ENCODE results near the gene KRTAP6-1.

KRTAP6-1 gene

DNA sequence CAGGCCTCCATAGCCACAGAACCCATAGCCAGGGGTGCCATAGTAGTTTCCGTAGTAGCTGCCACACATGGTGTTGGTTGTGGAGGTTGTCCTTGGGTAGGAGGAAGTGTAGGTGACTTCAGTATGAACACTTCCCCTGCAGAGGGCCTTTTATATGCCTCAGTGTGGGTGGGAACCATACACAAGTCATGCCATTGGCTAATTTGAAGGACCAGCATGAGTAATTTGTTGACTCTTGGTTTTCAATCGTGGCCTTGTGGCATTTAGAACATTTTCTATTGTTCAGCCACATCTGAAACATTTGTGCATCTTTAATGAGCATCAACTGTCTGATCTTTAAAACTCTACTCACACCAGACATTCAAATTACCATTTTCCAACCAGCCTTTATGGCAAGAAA, at the start of gene KRTAP6-1:
Gene KRTAP6-1 (minus strand): TSS at position 95 of the 400 bp plus-strand sequence. CDS start 26 bp downstream, at position 69.
- H3K27ac ChIP-seq, result no peak within 1 kb of the TSS
- no peak for DNase-seq (ENCODE audit: low read depth, low spot score)

DNA sequence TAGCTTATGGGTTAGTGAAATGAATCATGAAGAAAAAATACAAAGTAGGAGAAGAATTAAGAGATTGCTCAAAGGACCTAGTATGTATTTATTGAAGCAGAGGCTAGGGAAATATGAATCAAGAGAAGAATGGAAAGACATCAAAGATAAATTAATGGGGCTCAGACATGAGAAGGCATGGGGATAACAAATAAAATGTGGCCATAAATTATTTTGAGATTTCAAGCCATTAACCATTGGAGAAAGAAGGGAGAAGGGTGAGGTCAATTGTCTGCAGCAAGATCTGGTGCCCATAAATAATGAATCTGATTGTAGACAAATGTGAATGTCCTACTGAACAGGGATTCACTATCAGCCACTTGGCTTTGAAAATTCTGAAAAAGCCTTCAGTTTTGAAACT, 39.2 kb upstream of the KRTAP6-1 start:
- no peak for DNase-seq (ENCODE audit: low read depth, low spot score)
- no peak overlapping the region for H3K27ac ChIP-seq

DNA sequence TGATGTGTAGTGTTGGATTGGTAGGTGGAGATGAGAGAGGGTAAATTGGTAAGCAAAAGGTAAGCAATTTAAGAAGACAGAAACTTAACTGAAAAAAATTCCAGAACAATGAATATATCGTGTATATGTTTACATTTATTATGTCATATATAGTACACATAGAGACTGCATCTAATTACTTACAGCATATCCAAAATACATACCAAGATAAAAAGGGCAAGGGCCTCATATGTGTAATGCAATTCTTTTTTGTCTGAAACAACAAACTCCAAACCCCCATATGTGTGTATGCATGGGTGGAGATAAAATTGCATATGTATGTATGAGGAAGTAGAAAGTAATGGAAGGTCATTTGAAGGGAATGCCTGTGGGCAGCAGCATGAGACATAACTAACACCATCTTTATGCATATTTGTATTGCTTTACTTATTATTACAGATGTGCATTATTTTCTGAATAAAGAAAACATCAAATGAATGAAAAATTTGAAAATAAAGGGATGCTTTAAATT, 33.2 kb upstream of the KRTAP6-1 start:
- no peak for DNase-seq (ENCODE audit: low read depth, low spot score)
- H3K27ac ChIP-seq, result no peak overlapping the region

- no peak for DNase-seq (ENCODE audit: low read depth, low spot score)
- H3K27ac ChIP-seq, result no peak within 1 kb of the TSS
Observed at GRCh38 chr21:30642564-30642963, 28.8 kb upstream of the KRTAP6-1 start, which contains the start of gene KRTAP20-3. KRTAP20-3 (plus strand) TSS chr21:30642864.

GRCh38 chr21:30638686-30639085, 25.0 kb upstream of the KRTAP6-1 start:
- no peak for DNase-seq (ENCODE audit: low read depth, low spot score)
- no peak overlapping the region for H3K27ac ChIP-seq

DNA sequence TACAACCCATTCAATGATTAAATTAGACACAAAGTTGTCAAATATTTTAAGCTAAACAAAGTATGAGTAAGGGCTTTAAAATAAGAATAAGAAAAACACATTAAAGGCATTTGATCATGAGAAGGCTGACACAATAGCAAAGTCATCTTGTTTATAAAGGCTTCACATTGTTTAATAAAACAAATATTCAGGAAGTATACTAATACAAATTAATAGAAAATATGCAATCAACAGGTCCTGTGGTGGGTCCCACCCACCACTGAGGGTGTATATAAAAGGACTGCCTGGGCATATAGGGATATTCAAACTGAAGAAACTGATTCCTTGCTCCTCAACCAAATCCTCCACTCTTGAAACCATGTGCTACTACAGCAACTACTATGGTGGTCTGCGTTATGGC, 21.2 kb upstream of the KRTAP6-1 start, which contains the start of gene KRTAP20-2:
Gene KRTAP20-2 (plus strand): TSS at position 301 of the 400 bp plus-strand sequence. CDS start 58 bp downstream, at position 359.
- DNase-seq (ENCODE audit: low read depth, low spot score), result no peak

DNA sequence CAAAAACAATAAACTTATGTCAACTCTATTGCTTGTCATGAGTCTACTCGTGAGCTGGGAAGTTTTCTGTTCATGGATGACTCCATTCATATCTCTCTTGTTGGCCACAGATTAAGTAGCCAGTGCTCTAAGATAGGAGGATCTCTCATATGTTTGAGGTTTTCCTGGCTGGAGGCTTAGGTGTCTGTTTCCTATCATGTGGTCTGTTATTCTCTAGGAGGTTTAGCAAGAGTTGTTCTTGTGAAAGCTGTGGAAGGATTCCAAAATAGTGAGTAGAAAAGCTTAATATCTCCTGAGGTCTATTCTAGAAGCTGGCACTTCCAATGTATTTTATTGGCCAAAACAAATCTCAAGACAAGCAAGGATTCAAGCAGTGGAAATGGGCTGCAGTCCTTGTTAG, 15.5 kb upstream of the KRTAP6-1 start:
- DNase-seq (ENCODE audit: low read depth, low spot score), result no peak
- no peak overlapping the region for H3K27ac ChIP-seq

More for the DNA sequence above, 21.2 kb upstream of the KRTAP6-1 start, which contains the start of gene KRTAP20-2:
- no peak within 1 kb of the TSS for H3K27ac ChIP-seq

GRCh38 chr21:30628109-30628508, 14.4 kb upstream of the KRTAP6-1 start:
- H3K27ac ChIP-seq, result no peak overlapping the region
- no peak for DNase-seq (ENCODE audit: low read depth, low spot score)

DNA sequence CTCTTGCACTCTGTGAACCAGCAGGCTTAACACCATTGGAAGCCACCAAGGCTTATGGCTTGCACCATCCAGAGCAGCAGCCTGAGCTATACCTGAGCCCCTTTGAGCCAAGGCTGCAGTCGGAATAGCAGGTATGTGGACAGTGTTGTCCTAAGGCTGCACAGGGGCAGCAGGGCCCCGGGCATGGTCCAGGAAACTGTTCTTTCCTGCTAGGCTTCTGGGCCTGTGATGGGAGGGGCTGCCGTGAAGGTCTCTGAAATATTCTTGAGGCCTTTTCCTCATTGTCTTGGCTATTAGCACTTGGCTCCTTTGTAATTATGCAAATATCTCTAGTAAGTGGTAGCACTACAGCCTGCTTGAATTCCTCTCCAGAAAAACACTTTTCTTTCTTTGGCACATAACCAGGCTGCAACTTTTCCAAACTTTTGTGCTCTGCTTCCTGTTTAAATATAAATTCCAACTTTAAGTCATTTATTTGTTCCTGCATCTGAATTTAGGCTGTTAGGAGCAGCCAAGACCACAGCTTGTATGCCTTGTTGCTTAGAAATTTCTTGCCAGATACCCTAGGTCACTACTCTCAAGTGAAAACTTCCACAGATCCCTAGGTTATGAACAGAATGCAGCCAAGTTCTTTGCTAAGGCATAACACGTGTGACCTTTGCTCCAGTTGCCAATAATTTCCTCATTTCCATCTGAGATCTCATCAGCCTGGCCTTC, 11.9 kb upstream of the KRTAP6-1 start:
- H3K27ac ChIP-seq, result no peak overlapping the region
- no peak for DNase-seq (ENCODE audit: low read depth, low spot score)

- no peak overlapping the region for H3K27ac ChIP-seq
- DNase-seq (ENCODE audit: low read depth, low spot score), result no peak
Observed at GRCh38 chr21:30623362-30623761, 9.6 kb upstream of the KRTAP6-1 start.

DNA sequence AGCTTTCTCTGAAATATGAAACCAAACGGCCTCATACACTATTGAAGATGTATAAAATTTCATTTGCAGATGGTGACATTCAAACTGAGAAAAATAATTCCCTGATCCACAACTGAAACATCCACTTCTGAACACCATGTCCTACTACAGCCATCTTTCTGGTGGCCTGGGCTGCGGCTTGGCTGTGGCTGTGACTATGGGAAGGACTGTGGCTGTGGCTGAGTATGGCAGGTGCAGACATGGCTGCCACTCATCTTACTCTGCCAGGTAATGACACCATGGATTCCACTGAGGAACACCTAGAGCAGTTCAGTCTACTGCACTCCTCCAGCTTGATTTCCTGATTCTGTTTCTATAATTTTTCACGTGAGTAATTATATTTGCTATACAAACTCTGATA, 6.8 kb upstream of the KRTAP6-1 start, which contains the start of gene KRTAP20-4:
Gene KRTAP20-4 (plus strand): TSS at position 106 of the 400 bp plus-strand sequence.
- no peak within 1 kb of the TSS for H3K27ac ChIP-seq
- no peak for DNase-seq (ENCODE audit: low read depth, low spot score)

- DNase-seq (ENCODE audit: low read depth, low spot score), result no peak
- H3K27ac ChIP-seq, result no peak overlapping the region
Observed at GRCh38 chr21:30620080-30620479, 6.3 kb upstream of the KRTAP6-1 start.

DNA sequence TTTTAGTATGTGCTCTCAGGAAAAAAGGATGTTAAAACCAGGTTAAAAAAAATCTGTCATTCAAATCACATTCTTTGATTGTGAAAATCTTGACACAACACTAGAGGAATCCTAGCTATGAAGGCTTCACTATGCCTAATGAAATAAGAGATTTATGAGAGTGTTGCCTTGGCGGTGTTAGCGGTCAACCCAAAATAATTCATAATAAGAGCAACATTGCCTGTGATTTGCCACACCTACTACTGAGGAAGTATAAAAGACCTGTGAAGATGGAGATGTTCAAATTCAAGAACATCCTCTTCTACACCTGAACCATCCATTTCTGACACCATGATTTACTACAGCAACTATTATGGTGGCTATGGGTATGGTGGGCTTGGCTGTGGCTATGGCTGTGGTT, 2.4 kb upstream of the KRTAP6-1 start, which contains the start of gene KRTAP20-1:
Gene KRTAP20-1 (plus strand): TSS at position 301 of the 400 bp plus-strand sequence. CDS start 30 bp downstream, at position 331.
- no peak within 1 kb of the TSS for H3K27ac ChIP-seq
- DNase-seq (ENCODE audit: low read depth, low spot score), result no peak

DNA sequence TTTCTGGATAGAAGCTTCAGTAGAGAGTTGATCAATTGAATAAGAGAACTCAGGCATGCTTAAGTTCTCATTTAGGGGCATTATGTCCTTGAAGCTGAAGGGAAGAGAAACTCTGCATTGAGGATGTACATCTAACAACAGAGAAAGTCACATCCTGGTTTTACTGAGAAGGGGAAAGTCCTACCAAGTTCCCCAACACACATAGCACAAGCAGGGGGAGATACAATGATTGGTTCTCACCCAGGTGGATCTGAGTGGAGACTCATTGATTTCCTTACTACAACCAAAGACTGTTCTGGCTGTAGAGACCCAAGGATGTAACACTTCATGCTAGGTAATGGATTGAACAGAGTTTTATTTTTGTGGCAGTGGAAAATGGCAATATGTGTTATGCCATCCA, 1.5 kb upstream of the KRTAP6-1 start:
- no peak overlapping the region for H3K27ac ChIP-seq
- no peak for DNase-seq (ENCODE audit: low read depth, low spot score)

DNA sequence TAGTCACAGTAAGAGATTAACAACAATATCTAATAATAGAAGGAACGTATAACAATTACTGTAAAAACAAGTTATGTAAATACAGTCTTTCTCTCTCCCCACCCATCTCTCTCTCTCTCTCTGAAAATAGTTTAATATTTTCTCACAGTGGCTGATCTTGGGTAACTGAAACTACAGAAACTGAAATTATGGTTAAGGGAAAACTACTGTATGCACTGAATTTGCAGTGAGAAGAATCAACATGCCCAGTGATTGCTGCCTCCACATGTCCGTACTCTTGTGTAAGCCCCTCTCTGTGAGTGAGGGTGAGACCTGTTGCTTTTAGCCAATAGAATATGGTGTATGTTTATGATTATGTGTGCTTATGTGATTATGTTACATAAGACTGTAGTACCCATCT, 1.6 kb downstream of the KRTAP6-1 start:
- no peak overlapping the region for H3K27ac ChIP-seq
- DNase-seq (ENCODE audit: low read depth, low spot score), result no peak

- DNase-seq (ENCODE audit: low read depth, low spot score), result no peak
- H3K27ac ChIP-seq, result no peak overlapping the region
Observed at GRCh38 chr21:30605968-30606367, 7.8 kb downstream of the KRTAP6-1 start.

DNA sequence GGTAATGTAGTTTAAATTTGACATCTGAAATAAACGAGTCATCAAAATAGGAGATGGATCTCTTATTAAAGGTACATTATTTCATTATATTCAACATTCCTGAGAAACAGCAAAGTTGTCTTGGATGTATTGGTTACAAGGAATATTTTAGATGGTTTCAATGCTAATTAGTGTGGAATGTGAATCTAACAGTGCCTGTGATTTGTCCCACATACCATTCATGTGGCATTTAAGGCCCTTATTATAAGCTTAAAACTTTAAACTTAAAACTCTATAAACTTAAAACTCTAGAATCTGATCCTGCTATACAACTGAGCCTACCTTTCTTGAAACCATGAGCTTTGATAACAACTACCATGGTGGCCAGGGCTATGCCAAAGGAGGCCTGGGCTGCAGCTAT, 12.9 kb downstream of the KRTAP6-1 start, which contains the start of gene KRTAP22-1:
Gene KRTAP22-1 (plus strand): TSS at position 301 of the 400 bp plus-strand sequence.
- no peak within 1 kb of the TSS for H3K27ac ChIP-seq
- no peak for DNase-seq (ENCODE audit: low read depth, low spot score)

DNA sequence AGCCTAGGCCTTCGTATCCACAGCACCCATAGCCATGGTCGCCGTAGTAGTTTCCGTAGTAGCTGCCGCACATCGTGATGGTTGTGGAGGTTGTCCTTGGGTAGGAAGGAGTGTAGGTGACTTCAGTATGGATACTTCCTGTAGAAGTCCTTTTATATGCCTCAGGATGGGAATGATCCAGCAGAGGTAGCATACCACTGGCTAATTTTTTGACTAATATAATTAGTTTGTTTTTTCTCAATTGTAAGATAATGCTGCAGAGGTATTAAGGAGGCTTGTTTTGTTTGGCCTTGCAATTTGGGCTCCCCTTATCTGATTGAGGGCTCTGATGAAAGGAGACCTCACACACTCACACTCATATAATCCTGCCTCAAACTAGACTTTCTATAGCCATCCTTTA, 14.9 kb downstream of the KRTAP6-1 start, which contains the start of gene KRTAP6-2:
Gene KRTAP6-2 (minus strand): TSS at position 101 of the 400 bp plus-strand sequence. CDS start 28 bp downstream, at position 73.
- no peak within 1 kb of the TSS for H3K27ac ChIP-seq
- no peak for DNase-seq (ENCODE audit: low read depth, low spot score)

- DNase-seq (ENCODE audit: low read depth, low spot score), result no peak
Observed at GRCh38 chr21:30592140-30592539, 21.6 kb downstream of the KRTAP6-1 start, which contains the start of gene KRTAP6-3. KRTAP6-3 (plus strand) TSS chr21:30592440; CDS start chr21:30592446, 6 bp downstream.

GRCh38 chr21:30590297-30590696, 23.4 kb downstream of the KRTAP6-1 start, which contains the start of gene KRTAP22-2:
KRTAP22-2 (minus strand) TSS chr21:30590397.
- no peak for DNase-seq (ENCODE audit: low read depth, low spot score)
- H3K27ac ChIP-seq, result no peak within 1 kb of the TSS

More at GRCh38 chr21:30592140-30592539, 21.6 kb downstream of the KRTAP6-1 start, which contains the start of gene KRTAP6-3:
- no peak within 1 kb of the TSS for H3K27ac ChIP-seq

DNA sequence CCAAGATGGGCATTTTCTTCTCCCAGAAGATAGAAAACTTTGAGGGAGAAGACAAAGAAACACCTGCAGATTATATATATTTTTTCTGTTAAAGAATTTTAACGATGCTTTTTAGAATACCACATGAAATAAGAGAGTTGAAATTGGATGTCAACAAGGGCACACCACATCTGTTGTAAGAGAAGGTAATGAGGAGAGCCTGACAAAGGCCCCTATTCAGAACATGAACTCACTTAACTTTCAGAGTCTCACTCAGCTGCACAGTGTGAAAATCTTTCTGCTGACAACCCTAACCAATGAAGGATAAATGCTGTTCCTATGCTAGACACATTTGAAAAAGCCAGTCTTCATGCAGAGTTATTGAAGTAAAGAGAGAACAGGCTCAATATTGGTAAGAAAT, 30.9 kb downstream of the KRTAP6-1 start:
- DNase-seq (ENCODE audit: low read depth, low spot score), result no peak
- H3K27ac ChIP-seq, result no peak overlapping the region
